Sigmoid colon (tissue), 4 donors: ENCODE data around the gene HMOX1.

Experiments
- EP300 ChIP-seq, 4 donors: sonication (generic); formaldehyde crosslinking; IDR thresholded peaks; one replicate each; pipeline ENCODE4 v1.6.1; 2017; ENCODE audit warnings: antibody characterized with exemption in 4 of 4
- POLR2A ChIP-seq, 2 donors: fragments of 450-650 bp; IDR thresholded peaks; one replicate each; pipeline ENCODE4 v1.6.1; 2016; ENCODE audit warnings: antibody characterized with exemption in 2 of 2, mild to moderate bottlenecking in 2 of 2, moderate library complexity in 2 of 2
- POLR2AphosphoS5 ChIP-seq, 4 donors: sonication (generic); formaldehyde crosslinking; IDR thresholded peaks; one replicate each; pipeline ENCODE4 v1.6.1; 2017; ENCODE audit warnings: antibody characterized with exemption in 4 of 4
- TF ChIP-seq, protein P1 (sequence below), 4 experiments: fragments of 450-650 bp in 3 of 4; fragments of 200-600 bp in 1 of 4; IDR thresholded peaks; one replicate each; pipeline ENCODE4 v1.5.1; 2016 to 2019; ENCODE audit warnings: antibody characterized with exemption in 4 of 4, mild to moderate bottlenecking in 3 of 4, moderate library complexity in 2 of 4

DNA sequence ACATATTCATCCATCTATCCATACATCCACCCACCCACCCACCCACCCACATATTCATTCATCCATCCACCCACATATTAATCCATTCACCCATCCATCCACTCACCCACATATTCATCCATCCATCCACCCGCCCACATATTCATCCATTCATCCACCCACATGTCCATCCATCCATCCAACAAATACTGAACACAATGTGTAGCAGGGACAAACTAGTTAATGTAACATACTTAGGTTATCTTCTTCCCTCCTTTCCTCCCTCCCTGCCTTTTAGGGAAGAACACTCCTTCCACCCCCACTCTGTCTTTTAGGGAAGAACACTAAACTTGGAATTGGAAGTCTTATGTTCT is 58.4 kb downstream of the HMOX1 start:
- TF ChIP-seq, protein P1, sequence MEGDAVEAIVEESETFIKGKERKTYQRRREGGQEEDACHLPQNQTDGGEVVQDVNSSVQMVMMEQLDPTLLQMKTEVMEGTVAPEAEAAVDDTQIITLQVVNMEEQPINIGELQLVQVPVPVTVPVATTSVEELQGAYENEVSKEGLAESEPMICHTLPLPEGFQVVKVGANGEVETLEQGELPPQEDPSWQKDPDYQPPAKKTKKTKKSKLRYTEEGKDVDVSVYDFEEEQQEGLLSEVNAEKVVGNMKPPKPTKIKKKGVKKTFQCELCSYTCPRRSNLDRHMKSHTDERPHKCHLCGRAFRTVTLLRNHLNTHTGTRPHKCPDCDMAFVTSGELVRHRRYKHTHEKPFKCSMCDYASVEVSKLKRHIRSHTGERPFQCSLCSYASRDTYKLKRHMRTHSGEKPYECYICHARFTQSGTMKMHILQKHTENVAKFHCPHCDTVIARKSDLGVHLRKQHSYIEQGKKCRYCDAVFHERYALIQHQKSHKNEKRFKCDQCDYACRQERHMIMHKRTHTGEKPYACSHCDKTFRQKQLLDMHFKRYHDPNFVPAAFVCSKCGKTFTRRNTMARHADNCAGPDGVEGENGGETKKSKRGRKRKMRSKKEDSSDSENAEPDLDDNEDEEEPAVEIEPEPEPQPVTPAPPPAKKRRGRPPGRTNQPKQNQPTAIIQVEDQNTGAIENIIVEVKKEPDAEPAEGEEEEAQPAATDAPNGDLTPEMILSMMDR (IDR thresholded peaks at IDR 0.05), result no peak
- TF ChIP-seq POLR2A (IDR thresholded peaks at IDR 0.05), result no peak
- TF ChIP-seq POLR2AphosphoS5 (IDR thresholded peaks at IDR 0.05), result no peak
- TF ChIP-seq EP300 (IDR thresholded peaks at IDR 0.05), result no peak
